Measurements from ENCODE around the gene CD44. TPM values are rescaled to one million over a fixed set of nuclear protein-coding genes. Genes with fewer than 3 reads are reported as not detected.

Gene CD44
- total RNA-seq, 1 experiment from 2014 or later, result 15.9 TPM

GRCh38 chr11:35178873-35179272 lies 39.9 kb downstream of the CD44 start:
- Histone ChIP-seq H3K36me3 (ENCODE audit: insufficient read depth, low read length, poor library complexity, severe bottlenecking) (no peaks in the 10 kb centered on the region), H3K4me3 (ENCODE audit: low read depth, low read length, poor library complexity, severe bottlenecking) (no peak overlapping the region), H3K9me3 (ENCODE audit: low read depth, low read length, poor library complexity, severe bottlenecking) (no peaks in the 10 kb centered on the region), H3K27ac (ENCODE audit: low read depth, low read length, poor library complexity, severe bottlenecking) (no peak overlapping the region), H3K27me3 (replicated peaks; ENCODE audit: insufficient read depth, low read depth, low read length, poor library complexity) (no peaks in the 10 kb centered on the region), H3K4me1 (ENCODE audit: insufficient read depth, low read length, poor library complexity, severe bottlenecking) (no peaks in the 10 kb centered on the region)
- BruUV-seq (replicated peaks), result no TSS peak
- CTCF ChIA-PET, result no interaction called here
- intact Hi-C loops (cut with micrococcal nuclease; ENCODE audit: unreplicated experiment), result no loop called here
- POLR2A ChIA-PET (ENCODE audit: low non-redundant PET), result no interaction called here
- TF ChIP-seq CTCF (conservative IDR thresholded peaks at IDR 0.05; ENCODE audit: low read depth, low read length), result no peak
- DNase-seq (ENCODE audit: low spot score), result no peak

- no peak for DNase-seq (ENCODE audit: low spot score)
- Histone ChIP-seq H3K36me3 (ENCODE audit: insufficient read depth, low read length, poor library complexity, severe bottlenecking) (no peaks in the 10 kb centered on the region), H3K27me3 (replicated peaks; ENCODE audit: insufficient read depth, low read depth, low read length, poor library complexity) (no peaks in the 10 kb centered on the region), H3K9me3 (ENCODE audit: low read depth, low read length, poor library complexity, severe bottlenecking) (no peaks in the 10 kb centered on the region), H3K4me1 (ENCODE audit: insufficient read depth, low read length, poor library complexity, severe bottlenecking) (no peaks in the 10 kb centered on the region), H3K27ac (ENCODE audit: low read depth, low read length, poor library complexity, severe bottlenecking) (no peak overlapping the region), H3K4me3 (ENCODE audit: low read depth, low read length, poor library complexity, severe bottlenecking) (no peak overlapping the region)
- intact Hi-C loops (cut with micrococcal nuclease; ENCODE audit: unreplicated experiment), result no loop called here
- CTCF ChIA-PET, result no interaction called here
- POLR2A ChIA-PET (ENCODE audit: low non-redundant PET), result no interaction called here
- BruUV-seq (replicated peaks), result no TSS peak
- TF ChIP-seq EZH2 (IDR thresholded peaks at IDR 0.05; ENCODE audit: borderline replicate concordance, low read depth, low read length, poor library complexity, severe bottlenecking) (no peak), CTCF (conservative IDR thresholded peaks at IDR 0.05; ENCODE audit: low read depth, low read length) (no peak)
These were observed 40.6 kb downstream of the CD44 start for GRCh38 chr11:35179466-35180135.

- TF ChIP-seq CTCF (conservative IDR thresholded peaks at IDR 0.05; ENCODE audit: low read depth, low read length) (no peak), EZH2 (IDR thresholded peaks at IDR 0.05; ENCODE audit: borderline replicate concordance, low read depth, low read length, poor library complexity, severe bottlenecking) (no peak)
- ChIA-PET CTCF (no interaction called here), POLR2A (ENCODE audit: low non-redundant PET) (no interaction called here)
- intact Hi-C loops (cut with micrococcal nuclease; ENCODE audit: unreplicated experiment), result no loop called here
- no TSS peak for BruUV-seq (replicated peaks)
- H3K27ac ChIP-seq (ENCODE audit: low read depth, low read length, poor library complexity, severe bottlenecking), result no peak overlapping the region
- H3K9me3 ChIP-seq (ENCODE audit: low read depth, low read length, poor library complexity, severe bottlenecking), result no peaks in the 10 kb centered on the region
- no peaks in the 10 kb centered on the region for H3K4me1 ChIP-seq (ENCODE audit: insufficient read depth, low read length, poor library complexity, severe bottlenecking)
- H3K4me3 ChIP-seq (ENCODE audit: low read depth, low read length, poor library complexity, severe bottlenecking), result no peak overlapping the region
- H3K27me3 ChIP-seq (replicated peaks; ENCODE audit: insufficient read depth, low read depth, low read length, poor library complexity), result no peaks in the 10 kb centered on the region
- no peak for DNase-seq (ENCODE audit: low spot score)
- no peaks in the 10 kb centered on the region for H3K36me3 ChIP-seq (ENCODE audit: insufficient read depth, low read length, poor library complexity, severe bottlenecking)
These were observed 41.6 kb downstream of the CD44 start for GRCh38 chr11:35180317-35181233.

Data from A673 (cell line).